SK-N-SH treated with all-trans-retinoic acid at 6 μM for 48 hours (cell line): Measurements from ENCODE around the gene CDH24.

Experiments
- ARNTL ChIP-seq: fragments of 450-650 bp; formaldehyde crosslinking; IDR thresholded peaks from 2 replicates; pipeline ENCODE4 v1.5.0; 2020; ENCODE audit warnings: low read depth, mild to moderate bottlenecking, moderate library complexity, borderline replicate concordance
- CREB5 ChIP-seq: fragments of 250-450 bp; sonication (Bioruptor Pico); IDR thresholded peaks from 2 replicates; pipeline ENCODE4 v1.5.1; 2020; ENCODE audit warnings: low read depth, mild to moderate bottlenecking, moderate library complexity
- ESRRG ChIP-seq: fragments of 250-450 bp; sonication (Bioruptor Pico); IDR thresholded peaks from 2 replicates; pipeline ENCODE4 v1.6.1; 2021; ENCODE audit warnings: mild to moderate bottlenecking
- GLIS3 ChIP-seq: fragments of 250-450 bp; sonication (Bioruptor Pico); IDR thresholded peaks from 2 replicates; pipeline ENCODE4 v1.5.0; 2020; ENCODE audit warnings: mild to moderate bottlenecking, moderate library complexity
- ISL1 ChIP-seq: fragments of 250-450 bp; sonication (Bioruptor Pico); IDR thresholded peaks from 2 replicates; pipeline ENCODE4 v2.1.2; 2022; ENCODE audit warnings: mild to moderate bottlenecking, moderate library complexity
- PATZ1 ChIP-seq: fragments of 250-450 bp; sonication (Bioruptor Pico); IDR thresholded peaks from 2 replicates; pipeline ENCODE4 v1.8.0; 2020; ENCODE audit warnings: mild to moderate bottlenecking, moderate library complexity, borderline replicate concordance
- RARB ChIP-seq: fragments of 250-450 bp; sonication (Bioruptor Pico); IDR thresholded peaks from 2 replicates; pipeline ENCODE4 v1.8.0; 2021; ENCODE audit warnings: mild to moderate bottlenecking, moderate library complexity
- SNAI2 ChIP-seq: fragments of 250-450 bp; sonication (Bioruptor Pico); IDR thresholded peaks from 2 replicates; pipeline ENCODE4 v1.5.0; 2020; ENCODE audit warnings: mild to moderate bottlenecking, moderate library complexity
- TSHZ2 ChIP-seq: fragments of 250-450 bp; sonication (Bioruptor Pico); IDR thresholded peaks from 2 replicates; pipeline ENCODE4 v1.5.0; 2020; ENCODE audit warnings: mild to moderate bottlenecking, moderate library complexity
- ZC3H10 ChIP-seq: fragments of 250-450 bp; sonication (Bioruptor Pico); IDR thresholded peaks from 2 replicates; pipeline ENCODE4 v1.5.1; 2021; ENCODE audit warnings: mild to moderate bottlenecking, moderate library complexity
- ZFP30 ChIP-seq: fragments of 450-650 bp; formaldehyde crosslinking; IDR thresholded peaks from 2 replicates; pipeline ENCODE4 v1.5.0; 2022; ENCODE audit warnings: mild to moderate bottlenecking, moderate library complexity
- ZNF70 ChIP-seq: fragments of 450-650 bp; formaldehyde crosslinking; IDR thresholded peaks from 2 replicates; pipeline ENCODE4 v1.5.0; 2020; ENCODE audit warnings: mild to moderate bottlenecking, moderate library complexity

- no peak for TF ChIP-seq TSHZ2
- TF ChIP-seq PATZ1 (CRISPR knock-in tag) = no peak
- TF ChIP-seq ZFP30 (CRISPR knock-in tag) = no peak
- TF ChIP-seq ARNTL (CRISPR knock-in tag) = no peak
- TF ChIP-seq ISL1 (CRISPR knock-in tag) = no peak
- TF ChIP-seq SNAI2 (CRISPR knock-in tag) = no peak
- TF ChIP-seq ZC3H10 (CRISPR knock-in tag) = no peak
- TF ChIP-seq ZNF70 (CRISPR knock-in tag) = no peak
- TF ChIP-seq ESRRG (CRISPR knock-in tag) = no peak
- TF ChIP-seq RARB (CRISPR knock-in tag) = no peak
- no peak for TF ChIP-seq CREB5 (CRISPR knock-in tag)
- no peak for TF ChIP-seq GLIS3 (CRISPR knock-in tag)
Observed at GRCh38 chr14:23074906-23075305, 17.6 kb upstream of the CDH24 start.
